NT2/D1 (cell line): ENCODE results near the gene AHI1.
A peak's percentile ranks its signal among the peaks of the same experiment; 100 is the strongest.

Experiments
- DNase-seq: peaks from one replicate; pipeline ENCODE4 v3.0.0-alpha.2; 2011; ENCODE audit warnings: low read depth, low spot score
- H3K27me3 ChIP-seq: 2 replicates; pipeline ENCODE4 v1.6.0; 2011; ENCODE audit warnings: mild to moderate bottlenecking; ENCODE audit not compliant: insufficient read length, insufficient read depth
- H3K36me3 ChIP-seq: 2 replicates; pipeline ENCODE4 v1.6.1; 2011; ENCODE audit warnings: mild to moderate bottlenecking, low read length, mixed read lengths; ENCODE audit not compliant: insufficient read depth, insufficient read length
- H3K4me1 ChIP-seq: 2 replicates; pipeline ENCODE4 v1.5.1; 2011; ENCODE audit not compliant: insufficient read depth, insufficient read length
- H3K4me3 ChIP-seq: 2 replicates; pipeline ENCODE4 v1.5.1; 2011; ENCODE audit warnings: low read depth; ENCODE audit not compliant: insufficient read length
- H3K9ac ChIP-seq: 2 replicates; pipeline ENCODE4 v1.6.0; 2011; ENCODE audit warnings: low read depth; ENCODE audit not compliant: insufficient read length
- H3K9me3 ChIP-seq: 2 replicates; pipeline ENCODE4 v1.5.1; 2011; ENCODE audit warnings: mild to moderate bottlenecking, low read length; ENCODE audit not compliant: insufficient read depth
- SUZ12 ChIP-seq: IDR thresholded peaks from 2 replicates; pipeline ENCODE4 v1.6.1; 2011; ENCODE audit not compliant: insufficient read length, insufficient read depth; ENCODE audit errors: extremely low read depth
- YY1 ChIP-seq: IDR thresholded peaks from 2 replicates; pipeline ENCODE4 v1.6.1; 2011; ENCODE audit not compliant: insufficient read length, insufficient read depth
- ZNF274 ChIP-seq: IDR thresholded peaks from 2 replicates; pipeline ENCODE4 v1.6.1; 2011; ENCODE audit warnings: mild to moderate bottlenecking, low read depth, low read length

The AHI1 gene

GRCh38 chr6:135497412-135498184, at the start of gene AHI1:
Gene AHI1, minus strand, starts transcription at chr6:135497740. Its CDS starts 5,503 bp downstream, at chr6:135492237.
- Histone ChIP-seq H3K4me3 (peak within 1 kb of the TSS; percentile 90), H3K36me3 (peaks cover 16% of the 10 kb centered on the region), H3K9ac (peak within 1 kb of the TSS; percentile 89), H3K4me1 (no peaks in the 10 kb centered on the region), H3K27me3 (no peaks in the 10 kb centered on the region), H3K9me3 (no peaks in the 10 kb centered on the region)
- peak; percentile 69 for DNase-seq
- no peak for TF ChIP-seq SUZ12
- no peak for TF ChIP-seq ZNF274
- TF ChIP-seq YY1, result no peak

DNA sequence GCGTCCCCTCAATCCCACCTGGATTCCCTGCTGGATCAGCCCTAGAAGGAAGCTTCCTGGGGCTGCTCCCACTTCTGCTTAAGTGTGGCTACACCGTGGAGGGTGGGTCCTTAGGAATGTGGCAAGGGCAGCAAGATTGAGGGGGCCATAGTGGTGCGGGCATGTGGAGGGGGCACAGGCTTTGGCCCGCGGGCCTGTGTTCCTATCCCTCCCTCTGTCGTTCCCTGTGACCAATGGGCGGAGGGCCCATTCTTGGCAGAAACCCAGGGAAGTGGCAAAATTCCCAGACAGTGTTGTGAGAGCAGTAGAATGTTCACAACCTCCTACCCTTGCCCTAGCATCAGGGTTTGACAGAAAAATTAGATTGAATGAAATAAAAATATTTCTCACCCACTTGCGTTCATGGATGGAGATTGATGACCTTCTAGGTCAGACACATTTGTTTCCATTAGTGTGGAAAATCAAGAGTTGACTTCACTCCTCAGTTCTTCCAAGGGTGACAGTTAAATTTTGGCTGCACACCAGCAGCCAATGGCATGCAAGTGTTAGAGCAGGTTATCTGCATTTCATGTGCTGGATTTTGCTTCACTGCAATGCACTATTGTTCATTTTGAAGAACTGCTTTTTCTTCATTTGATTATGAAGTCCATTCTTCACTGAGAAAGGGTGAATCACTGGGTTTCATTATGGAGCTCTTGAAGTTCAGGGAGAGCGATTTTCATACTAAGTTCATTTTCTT, 49.3 kb upstream of the AHI1 start:
- H3K4me3 ChIP-seq, result no peak overlapping the region
- H3K9me3 ChIP-seq, result no peaks in the 10 kb centered on the region
- H3K36me3 ChIP-seq, result no peaks in the 10 kb centered on the region
- H3K27me3 ChIP-seq, result no peaks in the 10 kb centered on the region
- H3K9ac ChIP-seq, result no peak overlapping the region
- TF ChIP-seq YY1, result no peak
- no peaks in the 10 kb centered on the region for H3K4me1 ChIP-seq
- no peak for DNase-seq

- no peak for TF ChIP-seq YY1
- TF ChIP-seq ZNF274, result no peak
- no peak for TF ChIP-seq SUZ12
- Histone ChIP-seq H3K4me1 (no peaks in the 10 kb centered on the region), H3K27me3 (no peaks in the 10 kb centered on the region)
These were observed 48.7 kb upstream of the AHI1 start for GRCh38 chr6:135546206-135546605.

DNA sequence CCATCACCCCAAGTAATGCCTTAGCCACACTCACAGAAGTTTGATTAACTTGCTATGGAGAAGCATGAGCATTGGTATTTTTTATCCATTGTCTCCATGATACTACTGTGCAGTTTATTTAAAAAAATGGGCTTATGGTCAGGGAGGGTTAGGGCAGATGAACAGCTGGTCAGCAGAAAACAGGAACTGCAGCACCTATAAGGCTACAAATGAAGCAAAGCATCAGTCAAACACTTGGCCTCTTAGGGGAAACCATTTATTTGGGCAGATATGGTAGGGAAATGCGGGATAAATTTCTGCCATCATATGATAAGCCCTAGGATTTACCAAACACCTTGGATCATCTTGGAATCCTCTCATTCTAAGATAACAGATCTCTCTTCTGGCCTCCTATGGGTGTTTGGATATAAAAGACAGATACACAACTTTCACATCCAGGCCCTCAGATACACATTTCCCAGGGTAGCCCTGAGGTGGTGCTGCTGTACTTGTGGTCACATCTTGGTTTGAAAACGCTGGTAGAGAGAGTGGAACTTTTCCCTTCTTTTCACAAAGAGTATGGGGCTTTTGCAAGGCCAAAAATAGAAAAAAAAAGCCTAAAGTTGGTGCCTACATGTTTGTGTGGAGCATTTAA, 42.8 kb upstream of the AHI1 start:
- H3K27me3 ChIP-seq, result no peaks in the 10 kb centered on the region
- H3K36me3 ChIP-seq, result no peaks in the 10 kb centered on the region
- H3K9ac ChIP-seq, result no peak overlapping the region
- H3K4me1 ChIP-seq, result peaks cover 2% of the 10 kb centered on the region
- TF ChIP-seq SUZ12 (no peak), YY1 (no peak), ZNF274 (no peak)
- DNase-seq, result no peak
- no peaks in the 10 kb centered on the region for H3K9me3 ChIP-seq
- no peak overlapping the region for H3K4me3 ChIP-seq

More at GRCh38 chr6:135546206-135546605, 48.7 kb upstream of the AHI1 start:
- no peak for DNase-seq
- H3K9me3 ChIP-seq, result no peaks in the 10 kb centered on the region
- no peak overlapping the region for H3K9ac ChIP-seq
- H3K36me3 ChIP-seq, result no peaks in the 10 kb centered on the region
- H3K4me3 ChIP-seq, result no peak overlapping the region

- H3K36me3 ChIP-seq, result no peaks in the 10 kb centered on the region
- no peaks in the 10 kb centered on the region for H3K9me3 ChIP-seq
- no peak for TF ChIP-seq SUZ12
- no peak for TF ChIP-seq YY1
- no peak for TF ChIP-seq ZNF274
- peak; percentile 15 for DNase-seq
- H3K4me1 ChIP-seq, result peaks cover 2% of the 10 kb centered on the region
- no peak overlapping the region for H3K9ac ChIP-seq
- H3K4me3 ChIP-seq, result no peak overlapping the region
- no peaks in the 10 kb centered on the region for H3K27me3 ChIP-seq
These were observed 40.3 kb upstream of the AHI1 start for GRCh38 chr6:135537741-135538301.

GRCh38 chr6:135535989-135536414, 38.5 kb upstream of the AHI1 start:
- H3K4me3 ChIP-seq, result no peak overlapping the region
- TF ChIP-seq YY1, result no peak
- TF ChIP-seq ZNF274, result no peak
- no peak for TF ChIP-seq SUZ12
- no peaks in the 10 kb centered on the region for H3K27me3 ChIP-seq
- no peaks in the 10 kb centered on the region for H3K9me3 ChIP-seq
- no peaks in the 10 kb centered on the region for H3K36me3 ChIP-seq
- no peak overlapping the region for H3K9ac ChIP-seq
- peak; percentile 16 for DNase-seq
- H3K4me1 ChIP-seq, result peaks cover 2% of the 10 kb centered on the region
